ENCODE measurements around the gene NME3.

NME3 gene

DNA sequence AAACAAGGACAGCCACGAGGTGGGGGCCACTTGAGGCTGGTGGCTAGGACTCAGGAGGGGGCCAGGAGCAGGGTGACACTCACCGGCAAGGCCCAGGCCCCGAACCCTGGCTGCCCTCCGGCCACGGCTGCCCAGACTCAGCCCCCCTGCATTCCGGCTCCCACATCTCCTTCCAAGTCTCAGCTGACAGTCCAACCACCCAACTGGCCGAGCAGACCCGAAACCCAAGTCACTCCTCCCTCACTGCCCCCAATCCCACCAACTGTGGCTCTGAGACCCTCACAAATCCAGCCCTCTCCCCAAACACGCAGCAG lies 45.9 kb upstream of the NME3 start:
- TF ChIP-seq, protein P1, sequence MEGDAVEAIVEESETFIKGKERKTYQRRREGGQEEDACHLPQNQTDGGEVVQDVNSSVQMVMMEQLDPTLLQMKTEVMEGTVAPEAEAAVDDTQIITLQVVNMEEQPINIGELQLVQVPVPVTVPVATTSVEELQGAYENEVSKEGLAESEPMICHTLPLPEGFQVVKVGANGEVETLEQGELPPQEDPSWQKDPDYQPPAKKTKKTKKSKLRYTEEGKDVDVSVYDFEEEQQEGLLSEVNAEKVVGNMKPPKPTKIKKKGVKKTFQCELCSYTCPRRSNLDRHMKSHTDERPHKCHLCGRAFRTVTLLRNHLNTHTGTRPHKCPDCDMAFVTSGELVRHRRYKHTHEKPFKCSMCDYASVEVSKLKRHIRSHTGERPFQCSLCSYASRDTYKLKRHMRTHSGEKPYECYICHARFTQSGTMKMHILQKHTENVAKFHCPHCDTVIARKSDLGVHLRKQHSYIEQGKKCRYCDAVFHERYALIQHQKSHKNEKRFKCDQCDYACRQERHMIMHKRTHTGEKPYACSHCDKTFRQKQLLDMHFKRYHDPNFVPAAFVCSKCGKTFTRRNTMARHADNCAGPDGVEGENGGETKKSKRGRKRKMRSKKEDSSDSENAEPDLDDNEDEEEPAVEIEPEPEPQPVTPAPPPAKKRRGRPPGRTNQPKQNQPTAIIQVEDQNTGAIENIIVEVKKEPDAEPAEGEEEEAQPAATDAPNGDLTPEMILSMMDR (IDR thresholded peaks at IDR 0.05), result no peak

DNA sequence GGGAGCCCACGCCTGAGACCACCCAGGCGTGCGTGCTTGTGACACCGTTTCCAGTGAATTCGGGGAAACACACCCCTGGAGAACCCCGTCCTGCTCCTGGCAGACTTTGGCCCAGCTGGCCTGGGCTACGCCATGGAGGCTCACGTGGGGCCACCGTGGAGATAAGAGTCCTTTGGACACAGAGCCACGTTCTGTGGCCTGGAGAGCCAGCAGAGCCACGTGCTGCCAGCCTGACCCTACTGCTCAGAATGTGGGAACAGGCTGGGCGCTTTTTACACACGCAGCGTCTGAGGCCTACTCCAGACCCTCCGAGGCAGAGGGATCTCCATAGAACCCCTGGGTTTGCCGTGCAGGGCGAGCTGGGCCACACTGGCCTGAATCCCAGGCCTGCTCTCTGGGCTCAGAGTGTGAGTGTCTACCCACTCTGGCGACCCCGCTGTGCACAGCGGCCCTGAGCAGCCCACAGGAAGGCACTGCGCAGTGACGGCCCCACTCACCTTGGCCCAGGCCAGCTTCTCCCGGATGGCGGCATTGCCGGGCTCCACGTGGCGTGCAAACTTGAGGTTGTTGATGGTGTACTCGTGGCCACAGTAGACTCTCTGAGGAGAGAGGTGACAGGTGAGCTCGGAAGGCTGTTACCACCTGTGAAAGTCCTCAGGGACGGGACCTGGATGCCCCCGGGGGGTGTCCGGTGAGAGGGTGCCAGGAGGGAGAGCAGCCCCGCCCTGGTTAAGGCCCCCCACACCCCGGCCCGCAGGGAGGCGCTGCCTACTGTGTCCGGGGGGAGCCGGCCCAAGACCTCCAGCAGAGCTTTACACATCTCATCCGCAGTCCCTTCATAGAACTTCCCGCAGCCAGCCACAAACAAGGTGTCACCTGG lies 45.3 kb upstream of the NME3 start:
- TF ChIP-seq, protein P1 (IDR thresholded peaks at IDR 0.05), result no peak

DNA sequence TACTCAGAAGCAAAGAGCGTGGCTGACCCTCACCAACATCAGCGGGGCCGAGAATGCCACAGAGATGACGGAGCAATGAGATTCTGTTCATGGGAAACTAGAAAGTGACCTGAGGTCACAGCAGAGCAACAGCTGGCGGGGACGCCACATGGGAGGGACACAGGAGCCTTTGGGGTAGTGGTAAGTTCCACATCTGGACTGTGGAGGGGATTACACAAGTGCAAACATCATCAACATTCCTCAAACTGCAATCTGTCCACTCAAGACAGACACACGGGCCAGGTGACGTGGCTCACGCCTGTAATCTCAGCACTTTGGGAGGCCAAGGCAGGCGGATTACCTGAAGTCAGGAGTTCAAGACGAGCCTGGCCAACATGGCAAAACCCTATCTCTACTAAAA lies 44.1 kb upstream of the NME3 start:
- TF ChIP-seq, protein P1 (IDR thresholded peaks at IDR 0.05), result no peak

DNA sequence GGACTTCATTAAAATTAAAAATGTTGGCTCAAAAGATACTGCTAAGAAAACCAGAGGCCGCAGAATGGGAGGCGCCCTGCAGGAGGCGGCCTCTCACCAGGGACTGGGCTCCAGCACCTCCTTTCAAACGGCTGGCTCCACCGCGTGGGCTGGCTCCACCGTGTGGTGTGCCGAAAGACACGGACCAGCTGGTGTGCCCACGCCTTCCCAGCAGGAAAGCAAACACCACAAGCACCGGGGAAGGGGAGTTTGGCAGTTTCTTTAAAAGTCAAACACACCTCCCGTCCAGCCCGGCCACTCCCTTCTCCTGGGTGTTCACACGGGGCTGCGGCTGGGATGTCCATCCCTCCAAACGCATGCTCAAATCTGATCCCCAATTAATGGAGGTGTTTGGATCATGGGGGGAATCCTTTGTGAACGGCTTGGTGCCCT lies 41.4 kb upstream of the NME3 start:
- TF ChIP-seq, protein P1 (IDR thresholded peaks at IDR 0.05), result peak; percentile 78

DNA sequence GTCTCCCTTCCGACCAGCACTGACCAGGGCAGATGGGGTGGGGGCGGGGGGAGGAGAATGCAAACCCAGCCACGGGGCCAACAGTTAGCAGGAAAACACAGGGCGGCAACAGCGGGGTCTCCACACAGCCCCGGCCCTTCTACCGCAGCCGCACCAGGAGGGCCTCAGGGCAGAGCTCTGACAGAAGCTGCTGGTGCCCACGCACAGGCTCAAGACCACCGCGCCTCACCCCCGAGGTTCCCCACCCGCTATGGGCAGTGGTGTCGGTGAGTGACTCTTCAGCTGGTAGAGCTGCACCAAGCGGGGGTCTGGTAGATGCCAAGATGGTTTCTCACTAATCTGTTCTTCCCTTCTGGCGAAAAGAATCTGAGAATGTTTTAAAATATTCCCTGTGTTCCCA lies 39.2 kb upstream of the NME3 start:
- TF ChIP-seq, protein P1 (IDR thresholded peaks at IDR 0.05), result no peak

DNA sequence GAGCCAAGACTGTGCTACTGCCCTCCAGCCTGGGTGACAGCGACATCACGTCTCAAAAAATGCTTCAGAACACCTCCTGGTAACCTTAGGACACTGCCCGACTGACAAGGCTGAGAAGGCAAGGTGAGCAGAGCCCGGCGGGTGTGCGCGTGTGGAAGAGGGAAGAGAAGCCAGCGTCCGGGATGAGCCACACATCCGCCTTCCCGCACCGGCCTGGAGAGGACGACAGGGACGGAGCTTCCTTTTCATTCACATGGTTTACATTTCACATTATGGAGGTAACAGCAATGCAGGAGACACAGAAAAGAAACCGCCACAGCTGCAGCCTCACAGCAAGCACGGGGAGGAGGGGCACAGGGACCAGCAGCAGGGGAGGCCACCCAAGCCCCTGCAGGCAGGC lies 38.8 kb upstream of the NME3 start:
- TF ChIP-seq, protein P1 (IDR thresholded peaks at IDR 0.05), result no peak

DNA sequence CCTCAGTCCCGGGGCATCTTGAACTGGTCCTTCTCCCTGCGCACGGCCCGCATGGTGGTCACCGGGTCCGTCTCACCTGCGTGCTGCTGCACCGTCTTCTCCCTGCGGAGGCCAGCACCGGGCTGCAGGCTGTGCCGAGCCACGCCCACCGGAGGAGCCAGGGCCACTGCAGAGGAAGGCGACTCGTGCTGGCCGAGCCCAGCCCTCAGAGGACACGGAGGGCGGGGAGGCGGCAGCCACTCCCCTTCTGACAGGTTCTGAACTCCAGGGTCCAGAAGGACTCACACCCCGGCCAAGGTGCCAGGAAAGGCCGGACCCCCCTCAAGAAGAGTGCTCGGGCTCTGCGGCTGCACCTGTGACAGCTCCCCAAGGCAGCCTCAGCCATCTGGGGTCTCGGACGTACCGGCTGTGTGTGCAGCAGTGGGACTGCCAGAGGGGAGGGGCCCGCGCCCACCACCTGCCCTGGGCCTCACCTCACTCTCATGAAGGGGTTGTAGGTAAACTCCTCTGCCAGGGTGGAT lies 38.0 kb upstream of the NME3 start:
- TF ChIP-seq, protein P1 (IDR thresholded peaks at IDR 0.05), result no peak
